HepG2 (cell line): ENCODE data around the gene CBY2. TPM values are rescaled to one million over a fixed set of nuclear protein-coding genes. Genes with fewer than 3 reads are reported as not detected.

Source experiments
- ATAC-seq: fragments of 200-7000 bp; cut with Tn5 transposase; 3 replicates; pipeline ENCODE4 v1.9.1; 2020; ENCODE audit warnings: mild to moderate bottlenecking, moderate library complexity
- BruUV-seq: library from RNA; stranded (reverse); fragments of 400-500 nt; replicated peaks from 2 replicates; lab custom pipeline; 2021; lab: Mats Ljungman, UMichigan
- CTCF ChIA-PET: fragments of 300-600 bp; formaldehyde crosslinking; extraction: SDS; loops from one replicate; lab custom pipeline; 2021; ENCODE audit warnings: low total read pairs, inconsistent platforms, low intra/inter-chr PET ratio; lab: Yijun Ruan, JAX
- POLR2A ChIA-PET: fragments of 350-600 bp; sonication (Branson Sonifier 250); formaldehyde crosslinking; loops from one replicate; lab custom pipeline; 2020; ENCODE audit warnings: antibody characterized with exemption, inconsistent platforms; lab: Yijun Ruan, JAX
- DNase-seq: peaks from one replicate; pipeline ENCODE4 v3.0.0-alpha.2; 2015; ENCODE audit warnings: low spot score
- FAIRE-seq: peaks from 3 replicates; lab custom pipeline; 2011; peaks lifted over from hg19 to GRCh38; lab: Jason Lieb, UNC
- H2AFZ ChIP-seq: one replicate; pipeline ENCODE4 v1.6.1; 2011; ENCODE audit warnings: low read length, inconsistent platforms
- H3K27ac ChIP-seq: fragments of 300-600 bp; 3 replicates; pipeline ENCODE4 v1.8.0; 2011; ENCODE audit warnings: mixed run types, mild to moderate bottlenecking, mixed read lengths, low read length, inconsistent platforms; ENCODE audit not compliant: insufficient read depth; ENCODE audit errors: extremely low read length
- H3K27me3 ChIP-seq, 2 experiments: fragments of 200-600 bp in 1 of 2; 2 replicates in 1 of 2; 3 replicates in 1 of 2; pipeline versions ENCODE4 v1.6.0 to v1.8.0; 2011; ENCODE audit warnings: low read length in 2 of 2, mild to moderate bottlenecking in 2 of 2, moderate library complexity in 2 of 2, inconsistent platforms in 1 of 2; ENCODE audit not compliant: insufficient read depth in 2 of 2, control insufficient read depth in 1 of 2
- H3K36me3 ChIP-seq, 2 experiments: fragments of 200-600 bp in 1 of 2; replicated peaks in 1 of 2; 2 replicates in 1 of 2; 3 replicates in 1 of 2; pipeline versions ENCODE4 v1.5.1 to v1.8.0; 2011; ENCODE audit warnings: low read length in 2 of 2, inconsistent platforms in 1 of 2; ENCODE audit not compliant: insufficient read depth in 2 of 2, control insufficient read depth in 1 of 2
- H3K4me1 ChIP-seq: 2 replicates; pipeline ENCODE4 v1.5.1; 2012; ENCODE audit warnings: low read length, inconsistent platforms; ENCODE audit not compliant: insufficient read depth
- H3K4me2 ChIP-seq: 2 replicates; pipeline ENCODE4 v1.6.0; 2011; ENCODE audit warnings: low read depth, low read length, inconsistent platforms
- H3K4me3 ChIP-seq, 3 experiments: fragments of 200-600 bp in 1 of 3; sonication (generic), shearing (Covaris generic) in 1 of 3; replicated peaks in 1 of 3; 2 replicates each; pipeline ENCODE4 v1.5.1; 2011 to 2016; ENCODE audit warnings: low read length in 3 of 3, inconsistent platforms in 2 of 3, low read depth in 2 of 3, mild to moderate bottlenecking in 2 of 3, control low read depth in 1 of 3, mixed read lengths in 1 of 3; ENCODE audit not compliant: insufficient read depth in 1 of 3
- H3K79me2 ChIP-seq: one replicate; pipeline ENCODE4 v1.6.1; 2011; ENCODE audit warnings: low read length, inconsistent platforms; ENCODE audit not compliant: insufficient read depth
- H3K9ac ChIP-seq: 2 replicates; pipeline ENCODE4 v1.6.0; 2011; ENCODE audit warnings: mild to moderate bottlenecking, low read depth, low read length, inconsistent platforms; ENCODE audit not compliant: insufficient read depth
- H3K9me3 ChIP-seq: 2 replicates; pipeline ENCODE4 v1.5.1; 2012; ENCODE audit warnings: mild to moderate bottlenecking, low read length
- H4K20me1 ChIP-seq: 2 replicates; pipeline ENCODE4 v1.6.0; 2011; ENCODE audit warnings: inconsistent platforms, mild to moderate bottlenecking, low read length, moderate library complexity; ENCODE audit not compliant: insufficient read depth
- KLF12 ChIP-seq: sonication (generic); formaldehyde crosslinking; IDR thresholded peaks from 2 replicates; pipeline ENCODE4 v1.4.0; 2020; ENCODE audit warnings: missing genetic modification reagents, borderline replicate concordance
- MEIS1 ChIP-seq: sonication (generic); formaldehyde crosslinking; IDR thresholded peaks from 2 replicates; pipeline ENCODE4 v1.9.0; 2021; ENCODE audit warnings: mild to moderate bottlenecking, missing genetic modification reagents, moderate library complexity, borderline replicate concordance
- NKX3-1 ChIP-seq: sonication (generic); formaldehyde crosslinking; IDR thresholded peaks from 2 replicates; pipeline ENCODE4 v1.5.0; 2020; ENCODE audit warnings: missing genetic modification reagents
- PAF1 ChIP-seq: IDR thresholded peaks from 2 replicates; pipeline ENCODE4 v1.6.1; 2016; ENCODE audit warnings: missing genetic modification reagents, missing compliant biosample characterization
- POLR2AphosphoS2 ChIP-seq: IDR thresholded peaks from 2 replicates; pipeline ENCODE4 v1.6.1; 2011; ENCODE audit warnings: low read depth, low read length, improper control_type of control experiment
- SMARCC2 ChIP-seq: fragments of 450-650 bp; IDR thresholded peaks from 2 replicates; pipeline ENCODE4 v1.6.1; 2017; ENCODE audit warnings: antibody characterized with exemption, mild to moderate bottlenecking
- SOX13 ChIP-seq, 3 experiments: fragments of 450-650 bp in 1 of 3; sonication (generic) in 1 of 3; formaldehyde crosslinking in 1 of 3; IDR thresholded peaks in 2 of 3; conservative IDR thresholded peaks in 1 of 3; 2 replicates each; pipeline versions ENCODE4 v1.5.0 to v1.6.1; 2016 to 2020; ENCODE audit warnings: antibody characterized with exemption in 1 of 3, mild to moderate bottlenecking in 1 of 3, missing compliant biosample characterization in 1 of 3, missing genetic modification reagents in 1 of 3, moderate library complexity in 1 of 3
- SRSF1 ChIP-seq: fragments of 200-400 bp; formaldehyde crosslinking; optimal IDR thresholded peaks from 2 replicates; pipeline ENCODE3; 2017; ENCODE audit warnings: mild to moderate bottlenecking, low read depth, low read length, moderate library complexity
- TAF15 ChIP-seq: fragments of 200-400 bp; formaldehyde crosslinking; IDR thresholded peaks from one replicate; pipeline ENCODE4 v1.6.1; 2018; ENCODE audit warnings: mild to moderate bottlenecking, low read depth, low read length; ENCODE audit not compliant: poor library complexity, severe bottlenecking
- TCF7 ChIP-seq: sonication (generic); IDR thresholded peaks from 2 replicates; pipeline ENCODE4 v1.6.1; 2016; ENCODE audit warnings: antibody characterized with exemption, low read depth
- ZFP37 ChIP-seq: sonication (generic); formaldehyde crosslinking; IDR thresholded peaks from 2 replicates; pipeline ENCODE4 v1.4.0; 2020; ENCODE audit warnings: missing genetic modification reagents, borderline replicate concordance
- ZMAT3 ChIP-seq: sonication (generic); formaldehyde crosslinking; conservative IDR thresholded peaks from 2 replicates; pipeline ENCODE4 v1.7.0; 2021; ENCODE audit warnings: missing genetic modification reagents
- ZNF234 ChIP-seq: sonication (generic); formaldehyde crosslinking; conservative IDR thresholded peaks from 2 replicates; pipeline ENCODE4 v1.5.1; 2020; ENCODE audit warnings: mild to moderate bottlenecking, missing genetic modification reagents
- ZSCAN12 ChIP-seq: sonication (generic); formaldehyde crosslinking; IDR thresholded peaks from 2 replicates; pipeline ENCODE4 v1.9.0; 2021; ENCODE audit warnings: mild to moderate bottlenecking, missing genetic modification reagents
- WGBS: methylation state at CpG from one replicate; pipeline ENCODE4 v1.1.6; 2017; ENCODE audit warnings: low lambda C conversion rate; 5-methylcytosine and 5-hydroxymethylcytosine counted together
- in situ Hi-C: cut with HindIII; loops from 2 replicates; pipeline ENCODE4 v1.10.0; 2017; ENCODE audit warnings: low pct_unique_long_range_greater_than_20kb; ENCODE audit not compliant: extremely low pct_ligation_motif_present
- intact Hi-C: fragments of 100-400 bp; cut with micrococcal nuclease; formaldehyde crosslinking; loops from one replicate; pipeline ENCODE4 v1.10.0; 2022; ENCODE audit not compliant: unreplicated experiment
- polyA plus RNA-seq, 8 experiments: library from polyadenylated mRNA; depleted of rRNA in 3 of 8; stranded (reverse) in 7 of 8; unstranded in 1 of 8; fragments of >200 nt; fragmentation: Illumina TruSeq in 4 of 8; extraction: Trizol in 4 of 8; gene quantifications; 2 replicates each; pipeline versions ENCODE4 v1.2.1 to v1.2.3, GENCODE V29; 2011 to 2016; ENCODE audit warnings: low read depth in 4 of 8, missing spikeins in 1 of 8, mixed read lengths in 1 of 8; ENCODE audit not compliant: insufficient read depth in 1 of 8
- total RNA-seq, 5 experiments: library from RNA; depleted of rRNA; stranded (reverse); fragments of >200 nt; fragmentation: Illumina TruSeq; extraction: Trizol; gene quantifications; 2 replicates each; pipeline ENCODE4 v1.2.3, GENCODE V29; 2016; ENCODE audit warnings: low read depth in 1 of 5
- TF ChIP-seq, protein P1 (sequence below): sonication (generic); formaldehyde crosslinking; IDR thresholded peaks from 2 replicates; pipeline ENCODE4 v1.8.1; 2023; ENCODE audit warnings: mild to moderate bottlenecking, inconsistent platforms, moderate library complexity, missing genetic modification reagents, borderline replicate concordance

Gene CBY2
- total and polyA plus RNA-seq, 2 of the 13 experiments (the other 11 are each of a cell fraction or from before 2014, with no cell fraction given), result not detected

DNA sequence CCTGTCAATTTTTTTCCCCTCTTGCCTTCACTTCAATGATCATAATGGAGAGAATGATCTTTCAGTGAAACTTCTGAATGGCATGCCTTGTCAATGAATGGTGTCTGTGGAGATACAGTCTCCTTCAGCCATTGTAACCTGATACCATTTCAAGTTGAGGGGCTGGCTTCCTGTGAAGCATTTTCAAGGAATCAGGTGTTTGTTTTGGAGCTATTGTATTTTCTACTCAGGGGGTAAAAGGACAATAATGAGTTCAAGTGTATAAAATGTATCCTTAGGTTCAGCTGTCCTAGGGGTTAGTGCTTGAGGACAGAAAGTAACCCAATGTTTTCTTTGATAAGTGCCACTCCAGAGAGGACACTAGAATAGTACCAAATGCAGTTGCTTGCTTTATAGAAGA, 23.8 kb upstream of the CBY2 start:
- intact Hi-C loops, result no loop called here
- FAIRE-seq, result no peak
- Histone ChIP-seq H3K4me1 (no peaks in the 10 kb centered on the region), H3K79me2 (no peaks in the 10 kb centered on the region), H3K36me3 (no peaks in the 10 kb centered on the region), H3K4me3 (no peak overlapping the region), H3K9ac (no peak overlapping the region), H2AFZ (no peak overlapping the region), H3K27ac (no peak overlapping the region), H4K20me1 (no peaks in the 10 kb centered on the region), H3K4me2 (no peak overlapping the region), H3K9me3 (no peaks in the 10 kb centered on the region), H3K27me3 (no peaks in the 10 kb centered on the region)
- ATAC-seq, result no peak
- no peak for TF ChIP-seq ZFP37 (CRISPR knock-in tag)
- TF ChIP-seq TCF7, result no peak
- TF ChIP-seq SOX13 (IDR thresholded peaks at IDR 0.05), result no peak
- TF ChIP-seq SOX13 (CRISPR knock-in tag; conservative IDR thresholded peaks at IDR 0.05 in 1 of 2, IDR thresholded peaks at IDR 0.05 in 1 of 2), result no peak
- no peak for TF ChIP-seq NKX3-1 (CRISPR knock-in tag)
- no peak for TF ChIP-seq MEIS1
- no peak for DNase-seq
- BruUV-seq, result no TSS peak
- CTCF ChIA-PET, result no interaction called here
- in situ Hi-C loops, result no loop called here
- POLR2A ChIA-PET, result no interaction called here

DNA sequence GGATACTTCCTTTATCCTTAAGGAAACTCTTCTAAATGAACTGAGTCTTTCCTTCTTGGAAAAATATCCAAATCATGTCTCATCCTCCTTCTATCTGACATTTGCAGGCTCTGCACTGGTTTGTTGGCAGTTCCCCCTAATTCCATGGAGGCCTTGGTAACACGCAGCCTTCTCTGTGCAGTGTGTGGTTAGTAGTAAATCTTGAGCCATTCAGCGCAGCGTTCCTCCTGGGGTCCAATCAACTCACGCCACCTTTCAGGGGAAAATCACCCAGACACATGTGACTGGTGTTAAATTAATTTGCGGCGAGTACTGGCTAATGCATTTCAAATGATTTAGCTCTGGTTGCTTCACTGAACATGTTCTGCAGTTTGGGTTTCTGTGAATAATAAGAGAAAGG, 21.0 kb upstream of the CBY2 start:
- H3K9ac ChIP-seq, result no peak overlapping the region
- ChIA-PET CTCF (no interaction called here), POLR2A (no interaction called here)
- no peak overlapping the region for H3K4me2 ChIP-seq
- H3K4me1 ChIP-seq, result no peaks in the 10 kb centered on the region
- no peak overlapping the region for H3K4me3 ChIP-seq
- WGBS, result 79% methylated on average over 6 of the region's 6 CpGs
- no peaks in the 10 kb centered on the region for H3K27me3 ChIP-seq
- TF ChIP-seq KLF12 (CRISPR knock-in tag) (no peak), ZNF234 (CRISPR knock-in tag) (no peak), SRSF1 (no peak), ZSCAN12 (no peak), TAF15 (no peak), PAF1 (no peak), POLR2AphosphoS2 (no peak), ZMAT3 (CRISPR knock-in tag) (no peak), SMARCC2 (no peak)
- TF ChIP-seq, protein P1, sequence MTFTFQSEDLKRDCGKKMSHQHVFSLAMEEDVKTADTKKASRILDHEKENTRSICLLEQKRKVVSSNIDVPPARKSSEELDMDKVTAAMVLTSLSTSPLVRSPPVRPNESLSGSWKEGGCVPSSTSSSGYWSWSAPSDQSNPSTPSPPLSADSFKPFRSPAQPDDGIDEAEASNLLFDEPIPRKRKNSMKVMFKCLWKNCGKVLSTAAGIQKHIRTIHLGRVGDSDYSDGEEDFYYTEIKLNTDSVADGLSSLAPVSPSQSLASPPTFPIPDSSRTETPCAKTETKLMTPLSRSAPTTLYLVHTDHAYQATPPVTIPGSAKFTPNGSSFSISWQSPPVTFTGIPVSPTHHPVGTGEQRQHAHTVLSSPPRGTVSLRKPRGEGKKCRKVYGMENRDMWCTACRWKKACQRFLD (CRISPR knock-in tag), result no peak
- H3K9me3 ChIP-seq, result no peaks in the 10 kb centered on the region
- BruUV-seq, result no TSS peak
- no peak for FAIRE-seq
- H4K20me1 ChIP-seq, result no peaks in the 10 kb centered on the region
- no peaks in the 10 kb centered on the region for H3K79me2 ChIP-seq
- H3K27ac ChIP-seq, result no peak overlapping the region
- intact Hi-C loops (loop anchor here (10.0 kb wide), 1 partner anchor 56 kb away; no protein-coding TSS in a partner anchor), in situ Hi-C loops (no loop called here)
- ATAC-seq, result no peak
- H2AFZ ChIP-seq, result no peak overlapping the region
- DNase-seq, result no peak
- H3K36me3 ChIP-seq, result no peaks in the 10 kb centered on the region
